HG03520 (cell line): Measurements from ENCODE around the gene REEP3.

Experiments used
- ATAC-seq: cut with Tn5 transposase; IDR thresholded peaks from one replicate; pipeline ENCODE4 v1.9.1; 2021; ENCODE audit warnings: mild to moderate bottlenecking, moderate library complexity; ENCODE audit not compliant: unreplicated experiment

Gene REEP3

DNA sequence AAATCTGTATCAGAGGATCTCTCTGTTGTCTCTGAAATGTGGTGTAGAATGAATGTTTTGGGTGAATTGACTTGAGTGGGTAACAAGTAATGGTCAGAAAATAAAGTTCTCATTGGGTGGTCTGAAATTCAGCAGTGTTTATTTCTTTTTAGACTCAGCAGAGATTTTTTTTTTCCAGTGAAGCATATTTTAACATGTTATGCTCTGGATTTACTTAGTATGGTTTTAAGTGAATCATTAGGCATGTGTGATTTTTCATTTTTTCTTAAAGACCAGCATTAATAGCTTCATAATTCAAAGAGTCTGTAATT is 63.5 kb downstream of the REEP3 start:
- no peak for ATAC-seq

DNA sequence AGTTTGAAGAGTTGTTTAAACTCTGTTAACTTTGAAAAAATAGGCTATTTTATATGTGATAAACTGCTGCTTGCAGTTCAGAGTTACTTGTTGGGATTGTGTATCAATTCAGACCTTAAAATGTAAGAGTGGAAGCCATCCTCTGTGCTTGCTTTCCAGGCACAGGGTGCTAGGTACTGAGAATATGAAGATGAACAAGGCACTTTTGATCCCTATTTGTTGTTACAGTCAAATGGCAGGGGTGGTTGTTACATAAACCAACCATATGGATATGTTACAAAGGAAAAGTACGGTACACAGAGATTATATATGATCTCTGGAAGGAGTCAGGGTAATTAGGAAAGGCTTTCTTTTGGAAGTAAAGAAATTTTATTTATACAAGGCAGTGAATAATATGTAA is 63.8 kb downstream of the REEP3 start:
- no peak for ATAC-seq

DNA sequence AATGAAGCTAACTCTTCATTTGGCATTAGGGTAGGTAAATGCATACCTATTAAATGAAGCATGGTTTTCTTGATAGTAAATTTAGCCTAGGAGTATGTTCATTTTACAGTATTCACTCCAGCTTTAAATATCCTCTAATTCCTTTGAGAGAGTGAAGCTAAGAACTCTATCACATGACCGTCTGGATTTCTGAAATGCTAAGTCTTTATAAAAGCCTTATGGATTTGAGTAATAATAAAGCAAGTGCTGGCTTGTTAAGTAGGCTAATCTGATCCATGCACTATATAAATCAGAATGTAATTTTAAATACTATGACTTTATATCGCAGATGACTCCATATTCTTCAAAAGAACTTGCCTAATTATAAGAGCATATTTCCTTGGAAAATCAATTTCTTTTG is 64.8 kb downstream of the REEP3 start:
- no peak for ATAC-seq

DNA sequence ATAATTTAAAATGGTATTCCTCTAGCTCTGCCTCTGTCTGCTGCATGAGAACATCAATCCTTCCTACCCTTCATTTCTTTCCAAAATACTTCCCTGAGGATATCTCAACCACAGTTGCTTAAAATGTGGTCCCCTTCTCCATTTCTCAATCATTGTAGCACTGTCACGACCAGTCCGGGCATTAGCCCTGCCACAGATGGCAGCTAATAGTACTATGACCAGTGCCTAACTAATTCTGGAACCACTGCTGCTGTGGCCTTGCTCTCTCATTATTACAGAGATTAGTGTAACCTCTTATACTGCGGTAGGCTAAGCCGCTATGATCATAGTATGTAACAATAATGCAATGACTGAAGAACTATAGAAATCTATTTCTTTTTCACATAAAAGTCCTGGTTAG is 66.0 kb downstream of the REEP3 start:
- no peak for ATAC-seq

DNA sequence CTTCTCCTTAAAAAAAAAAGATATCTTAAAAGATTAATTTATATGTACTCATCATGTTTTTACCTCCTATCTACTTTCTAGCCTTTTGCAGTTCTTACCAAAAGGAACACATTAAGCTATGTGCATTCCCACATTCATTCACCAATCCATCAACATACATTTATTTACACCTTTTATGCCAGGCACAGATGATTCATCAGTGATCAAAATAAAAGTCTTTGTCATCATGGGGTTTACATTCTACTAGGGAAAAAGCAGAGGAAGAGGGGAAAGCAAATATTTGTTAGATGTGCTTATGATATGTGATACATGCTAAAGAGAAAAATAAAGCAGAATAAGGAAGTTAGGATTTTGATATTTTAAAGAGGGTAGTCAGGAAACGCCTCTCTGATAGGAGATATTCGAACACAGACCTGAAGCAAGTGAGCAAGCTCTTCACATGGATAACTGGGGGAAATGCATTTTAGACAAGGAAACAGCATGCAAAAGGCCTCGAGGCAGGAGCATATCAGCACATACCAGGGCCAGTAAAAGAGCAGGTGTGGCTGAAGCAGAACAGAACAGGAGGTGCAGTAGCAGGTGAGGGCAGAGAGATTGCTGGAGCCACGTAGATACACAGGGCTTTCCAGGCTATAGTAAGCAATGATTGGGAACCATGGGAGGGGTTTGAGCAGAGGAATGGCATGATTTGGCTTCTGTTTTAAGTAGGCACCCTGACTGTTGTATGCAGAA is 67.4 kb downstream of the REEP3 start:
- ATAC-seq = no peak

DNA sequence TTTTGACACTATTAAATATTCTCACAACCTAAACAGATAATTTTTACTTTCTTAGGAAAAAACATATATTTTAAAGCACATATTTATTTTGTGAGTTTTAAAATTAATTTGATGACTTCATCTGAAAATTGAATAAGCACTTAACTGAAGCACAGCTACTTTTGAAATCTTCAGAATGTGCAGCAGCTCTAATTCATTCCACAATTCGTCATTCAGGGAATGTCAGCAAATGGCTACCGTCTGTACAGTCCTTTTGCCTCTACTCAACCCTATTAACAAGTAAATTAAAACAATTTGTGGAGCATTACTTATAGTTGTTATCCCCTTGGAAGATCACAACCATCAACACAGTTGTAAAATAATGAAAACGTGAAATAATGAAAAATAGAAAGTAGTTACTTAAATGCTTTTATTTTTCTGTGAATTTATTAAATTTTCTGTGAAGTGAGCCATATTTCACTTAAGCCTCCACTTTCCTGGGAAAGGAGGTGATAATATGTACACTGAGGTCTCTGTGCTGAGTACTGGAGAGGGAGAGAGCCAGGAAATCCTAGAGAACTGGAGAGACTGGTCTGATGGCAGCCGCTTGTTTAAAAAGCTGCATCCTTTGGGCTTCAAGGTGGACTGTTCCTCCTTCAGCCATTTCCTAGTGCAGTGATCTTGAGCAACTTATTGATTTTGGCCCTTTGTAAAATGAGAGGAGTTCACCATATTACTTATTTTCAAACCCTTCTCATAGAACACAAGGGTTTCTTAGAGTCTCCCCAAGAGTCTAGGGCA is 70.6 kb downstream of the REEP3 start:
- ATAC-seq = no peak

DNA sequence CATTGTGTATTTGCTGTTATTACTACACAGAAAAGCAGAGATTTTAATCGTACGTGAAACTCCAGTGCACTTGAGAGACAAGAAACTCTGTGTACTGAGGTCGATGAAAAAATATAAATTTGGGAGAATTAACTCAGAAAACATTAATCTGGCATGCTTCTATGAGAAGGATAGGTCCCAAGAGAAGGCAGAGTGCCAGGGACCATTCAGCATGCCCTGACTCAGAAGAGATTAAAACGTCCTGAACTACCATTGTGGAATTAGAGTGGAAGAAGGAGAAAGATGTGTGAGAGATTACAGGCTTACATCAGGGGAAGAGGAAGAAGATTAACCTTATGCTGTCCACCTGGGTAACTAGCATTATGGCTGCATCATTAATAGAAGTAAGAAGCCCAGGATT is 72.4 kb downstream of the REEP3 start:
- ATAC-seq = no peak

DNA sequence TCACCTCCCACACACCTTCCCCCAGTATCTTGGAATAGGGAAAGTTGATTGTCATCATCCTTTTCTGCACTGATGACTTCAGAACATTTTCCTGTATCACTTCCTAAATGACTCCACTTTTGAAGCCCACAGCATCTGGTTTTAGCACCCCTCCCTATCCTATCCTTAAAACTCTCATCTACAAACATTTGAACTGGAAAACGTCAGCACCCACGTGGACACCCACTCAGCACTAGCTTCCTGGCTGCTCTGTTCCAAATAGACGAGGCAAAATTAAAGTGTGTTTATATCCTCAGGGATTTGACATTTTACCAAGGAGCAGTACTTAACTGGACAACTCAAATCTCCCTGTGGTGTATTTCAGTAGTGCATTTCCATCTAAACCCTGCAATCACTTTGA is 73.9 kb downstream of the REEP3 start:
- no peak for ATAC-seq

DNA sequence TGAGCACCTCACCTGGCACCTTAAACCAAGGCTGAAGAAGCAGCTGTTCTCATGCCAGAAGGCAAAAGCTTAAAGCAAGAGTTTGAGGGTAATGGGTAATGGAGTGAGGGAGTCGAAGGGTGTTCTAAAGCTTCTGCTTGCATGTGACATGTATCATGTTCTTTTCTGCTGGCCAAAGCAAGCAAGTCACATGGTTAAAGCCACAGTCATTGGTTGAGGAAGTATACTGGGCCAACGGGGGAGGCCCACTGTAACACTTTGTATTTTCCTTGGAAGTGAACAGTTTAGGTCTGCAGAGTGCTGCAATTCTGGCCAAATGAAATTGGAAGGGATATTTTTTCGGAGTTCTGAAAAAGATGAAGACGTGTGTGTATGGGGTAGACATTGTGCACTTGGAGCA is 75.7 kb downstream of the REEP3 start:
- ATAC-seq = no peak

DNA sequence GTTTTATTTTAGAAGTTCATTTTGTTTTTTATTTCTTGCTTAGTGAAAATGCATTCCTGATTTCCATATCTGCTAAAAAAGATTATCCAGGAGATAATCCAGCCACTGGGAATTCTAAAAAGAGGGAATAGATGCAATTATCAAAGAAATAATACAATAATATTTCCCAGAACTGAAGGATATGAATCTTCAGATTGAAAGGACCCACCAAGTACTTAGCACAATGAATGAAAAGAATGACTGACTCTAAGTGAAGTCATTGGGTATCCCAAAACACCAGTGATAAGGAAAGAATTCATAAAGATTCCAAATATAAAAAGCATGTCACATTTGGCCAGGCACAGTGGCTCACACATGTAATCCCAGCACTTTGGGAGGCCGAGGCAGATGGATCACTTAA is 79.3 kb downstream of the REEP3 start:
- ATAC-seq = no peak

DNA sequence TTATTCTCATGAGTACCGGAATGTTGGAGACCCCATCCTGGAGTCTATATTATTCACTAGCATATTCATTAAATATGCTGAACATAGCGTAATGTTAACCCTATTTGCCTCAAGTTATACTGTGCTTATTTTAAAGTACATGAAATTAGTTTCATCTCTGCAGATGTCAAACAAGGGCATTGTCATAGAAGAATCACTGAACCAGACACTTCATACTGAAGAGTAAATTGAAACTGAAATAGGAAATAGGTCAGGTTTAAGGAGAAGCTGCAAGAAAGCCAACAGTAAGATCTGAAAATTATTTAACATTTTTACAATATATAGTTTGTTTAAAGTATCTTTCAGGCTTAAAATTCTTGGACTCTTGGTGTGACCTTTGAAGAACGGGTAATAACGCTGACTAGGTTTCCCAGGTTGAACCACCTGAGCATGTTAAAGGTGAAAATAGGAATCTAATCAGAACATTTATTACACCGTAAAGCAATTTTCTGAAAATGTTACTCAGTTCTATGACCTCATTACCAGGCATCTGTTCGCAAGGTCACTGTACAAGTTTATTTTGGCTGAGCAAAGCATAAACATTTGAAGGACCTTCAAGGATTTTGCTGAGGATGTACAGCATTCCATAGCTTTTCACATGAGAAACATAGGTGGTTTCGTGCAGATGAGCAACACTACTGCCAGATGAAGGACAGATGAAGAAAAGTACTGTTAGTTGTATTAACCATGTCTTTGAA is 82.7 kb downstream of the REEP3 start:
- ATAC-seq = peak; percentile 90

DNA sequence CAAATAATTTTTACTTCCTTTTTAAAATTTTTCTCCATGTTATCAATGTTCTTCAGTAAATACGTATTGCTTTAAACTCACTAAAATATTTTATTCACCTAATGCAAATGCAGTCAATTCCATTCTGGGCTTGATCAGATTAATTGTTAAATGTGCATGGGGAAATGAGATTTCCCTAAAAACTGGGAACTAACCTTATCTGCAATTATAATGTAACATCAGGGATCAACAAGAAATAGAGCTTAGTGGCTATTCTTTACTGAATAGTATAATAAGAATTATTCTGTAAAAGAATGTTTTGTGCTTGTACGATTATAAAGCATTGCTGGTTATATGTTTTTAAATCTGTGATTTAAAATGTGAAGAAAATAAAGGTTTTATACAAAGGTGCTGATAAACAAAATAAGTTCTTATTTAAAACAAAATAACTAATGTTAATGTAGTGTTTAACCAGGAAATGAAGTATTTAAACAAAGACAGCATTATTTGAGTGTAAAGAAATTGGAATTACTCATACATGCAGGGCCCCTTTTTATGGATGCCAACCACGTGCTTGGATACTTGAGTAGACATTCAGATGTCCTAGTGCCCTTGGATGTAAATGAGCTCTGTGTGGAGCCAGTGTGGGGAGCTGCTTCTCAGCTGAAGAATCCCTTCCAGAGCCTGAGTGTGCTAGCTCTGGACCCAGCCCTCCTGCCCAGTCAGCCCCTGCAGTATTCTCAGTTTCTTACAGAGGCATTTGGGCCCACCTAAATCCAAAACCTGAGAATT is 84.2 kb downstream of the REEP3 start:
- ATAC-seq = no peak

DNA sequence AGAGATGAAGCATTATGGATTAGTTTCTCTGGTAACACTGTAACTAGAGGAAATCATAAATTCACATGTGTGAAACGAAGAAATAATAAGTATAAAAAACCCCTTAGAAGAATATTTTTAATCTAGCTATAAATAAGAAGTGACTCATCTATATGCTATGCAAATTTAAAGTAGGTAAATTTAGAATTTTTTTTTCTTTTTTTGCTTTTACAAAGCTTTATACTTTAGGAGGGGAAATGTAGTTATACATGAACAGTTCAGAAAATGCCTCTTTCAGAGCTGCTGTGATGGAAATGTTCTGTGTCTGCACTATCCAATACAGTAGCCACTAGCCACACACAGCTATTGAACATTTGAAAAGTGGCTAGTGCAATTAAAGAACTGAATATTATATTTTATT is 87.3 kb downstream of the REEP3 start:
- no peak for ATAC-seq

DNA sequence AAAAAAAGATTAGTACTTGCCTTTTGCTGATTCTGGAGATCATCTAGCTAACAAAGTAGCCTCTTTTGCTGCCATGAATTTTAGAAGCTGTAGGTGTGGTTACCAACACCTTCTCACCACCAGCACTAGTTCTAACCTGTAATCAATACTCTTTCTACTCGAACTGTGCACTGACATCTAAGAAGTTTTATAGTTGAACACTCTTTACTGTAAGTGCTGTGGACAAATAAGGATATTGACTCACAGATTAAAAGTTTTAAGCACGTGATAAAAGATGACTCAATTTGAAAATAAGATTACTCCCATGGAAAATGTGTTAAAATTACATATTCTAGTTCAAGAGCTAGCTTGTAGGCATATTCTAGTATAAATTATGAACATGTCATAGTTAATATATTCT is 89.9 kb downstream of the REEP3 start:
- ATAC-seq = no peak

DNA sequence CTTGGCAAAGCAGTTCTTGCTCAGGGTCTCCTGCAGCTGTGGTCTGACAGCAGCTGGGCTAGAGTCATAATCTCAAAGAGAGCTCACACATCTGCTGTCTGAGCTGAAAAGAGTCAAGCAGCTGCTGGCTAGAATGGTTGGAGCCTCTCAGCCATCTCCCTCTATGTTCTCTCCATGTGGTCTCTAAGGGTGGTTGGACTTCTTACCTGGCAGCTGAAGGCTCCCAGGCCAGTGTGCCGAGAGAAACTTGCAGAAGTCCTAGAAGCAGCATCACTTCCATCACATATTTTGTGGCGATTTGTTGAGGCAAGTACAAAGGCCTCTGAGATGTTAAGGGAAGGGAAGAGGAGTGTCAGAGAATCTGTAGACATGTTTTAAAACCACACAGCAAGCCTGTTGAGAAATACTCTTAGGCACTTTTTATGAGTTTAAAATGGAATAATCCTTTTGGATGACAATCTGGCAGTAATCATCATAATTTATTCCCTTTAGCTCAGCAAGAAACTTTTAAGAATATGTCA is 93.2 kb downstream of the REEP3 start:
- ATAC-seq = no peak

DNA sequence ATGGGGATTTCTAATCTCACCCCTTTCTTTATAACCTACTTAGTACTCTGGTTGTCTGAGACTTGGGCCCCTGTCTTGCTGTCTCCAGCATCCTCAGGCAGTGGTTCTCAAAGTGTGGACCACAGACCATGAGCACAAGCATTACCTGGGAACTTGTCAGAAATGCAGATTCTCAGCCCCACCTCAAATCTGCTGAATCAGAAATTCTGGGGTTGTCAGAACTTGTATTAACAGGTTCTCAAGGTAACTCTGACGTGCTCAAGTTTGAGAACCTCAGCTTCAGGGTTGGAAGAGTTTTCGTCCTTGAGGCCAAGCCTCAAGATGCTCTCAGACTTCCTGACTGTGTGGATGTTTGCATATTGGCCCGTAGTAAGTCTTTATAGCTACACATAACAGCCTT is 97.4 kb downstream of the REEP3 start:
- ATAC-seq = no peak

DNA sequence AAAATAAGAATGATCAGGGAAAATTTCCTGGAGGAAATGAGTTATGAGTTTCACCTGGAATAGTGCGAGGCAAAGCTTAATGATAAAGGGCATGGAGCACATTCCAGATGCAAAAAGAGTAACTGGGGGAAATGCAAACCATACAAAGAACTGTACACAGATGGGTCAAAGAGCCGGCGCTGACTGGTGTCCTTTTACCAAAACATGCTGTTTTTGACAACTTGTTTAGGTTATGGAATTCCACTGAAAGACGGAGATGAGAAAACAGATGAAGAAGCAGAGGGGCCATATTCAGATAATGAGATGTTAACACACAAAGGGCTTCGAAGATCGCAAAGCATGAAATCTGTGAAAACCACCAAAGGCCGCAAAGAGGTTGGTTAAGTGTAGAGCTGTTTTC is 98.2 kb downstream of the REEP3 start:
- ATAC-seq = no peak

DNA sequence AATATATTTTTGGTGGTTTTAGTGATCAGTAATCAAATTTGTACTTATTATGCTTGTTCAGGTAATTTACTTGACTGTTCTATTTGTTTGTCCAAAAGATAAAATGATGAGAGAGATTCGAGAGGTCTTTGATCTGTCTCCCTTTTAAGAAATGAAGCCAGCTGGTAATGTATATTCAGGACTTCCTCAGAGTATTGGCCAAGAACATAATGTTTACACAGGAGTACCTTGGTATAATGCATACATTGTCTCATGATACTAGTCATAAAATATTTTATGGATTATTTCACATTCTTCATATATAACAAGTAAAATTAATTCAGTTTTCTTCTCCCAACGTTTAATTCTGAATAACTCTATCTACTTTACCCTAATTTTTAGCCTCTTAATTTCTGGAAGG is 100.9 kb downstream of the REEP3 start:
- no peak for ATAC-seq

DNA sequence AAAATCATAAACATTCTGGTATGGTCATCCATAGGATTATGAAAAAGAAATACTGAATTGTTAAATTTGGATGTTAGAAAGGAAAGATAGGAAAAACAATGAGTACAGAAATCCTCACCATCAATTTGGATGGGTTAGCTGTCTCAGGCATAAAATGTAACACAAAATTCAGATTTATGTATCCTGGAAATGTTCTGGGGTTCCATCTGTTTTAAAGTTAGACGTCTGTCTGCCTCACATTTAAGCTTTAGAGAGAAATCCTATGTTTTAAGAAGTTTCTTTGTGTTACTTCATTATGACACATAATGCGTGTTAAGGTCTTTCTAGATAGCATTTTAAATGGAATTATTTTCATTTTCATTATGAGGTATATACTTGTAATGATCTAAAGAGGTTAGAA is 103.5 kb downstream of the REEP3 start:
- ATAC-seq = no peak

DNA sequence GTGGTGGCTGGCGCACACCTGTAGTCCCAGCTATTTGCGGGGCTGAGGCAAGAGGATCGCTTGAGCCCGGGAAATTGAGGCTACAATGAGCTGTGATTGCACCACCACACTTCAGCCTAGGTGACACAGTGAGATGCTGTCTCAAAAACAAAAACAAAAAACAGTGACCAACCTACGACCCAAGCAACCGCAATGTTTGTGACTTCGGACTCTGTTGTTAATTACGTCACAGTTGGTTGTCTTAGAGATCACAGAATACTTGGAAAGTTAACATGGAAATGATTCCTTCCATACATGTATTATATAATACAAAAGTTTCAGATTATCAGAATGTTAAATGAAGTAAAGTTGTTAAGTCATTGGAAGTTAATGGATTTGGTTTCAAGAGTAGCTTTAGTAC is 106.2 kb downstream of the REEP3 start:
- no peak for ATAC-seq

DNA sequence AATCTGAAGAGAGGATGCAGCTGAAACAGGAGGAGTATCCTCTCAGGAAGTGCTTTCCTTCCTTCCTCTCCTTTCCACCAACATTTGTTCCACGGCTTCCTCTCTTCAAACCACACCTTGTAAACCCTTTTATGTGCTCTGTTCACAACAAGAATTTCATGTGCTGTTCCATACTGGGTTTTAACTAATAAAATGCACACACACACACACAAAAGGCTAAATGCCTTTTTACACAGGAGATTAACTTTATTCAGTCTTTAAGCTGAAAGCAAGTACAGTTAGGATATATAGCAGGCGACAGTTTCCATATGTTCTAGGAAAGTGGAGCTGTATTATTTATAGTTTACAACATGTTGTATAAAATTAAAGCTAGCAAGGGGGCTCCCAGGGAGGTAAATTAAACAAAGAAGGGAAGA is 106.7 kb downstream of the REEP3 start:
- no peak for ATAC-seq
